AG09309 (cell line): Measurements from ENCODE around the gene LUC7L2.
"Not testable (repeated sequence)": the region's sequence is repeated elsewhere in the genome, so short reads cannot be mapped to it uniquely, and the experiment has no call there.

Source experiments
- DNase-seq: peaks from one replicate; pipeline ENCODE4 v3.0.0-alpha.2; 2010; ENCODE audit warnings: low read depth
- H3K4me3 ChIP-seq: 2 replicates; pipeline ENCODE4 v1.5.1; 2011; ENCODE audit warnings: mild to moderate bottlenecking, low read depth, low read length, moderate library complexity; ENCODE audit not compliant: control insufficient read depth
- TF ChIP-seq, protein P1 (sequence below): IDR thresholded peaks from 2 replicates; pipeline ENCODE4 v1.5.1; 2011; ENCODE audit warnings: mild to moderate bottlenecking, low read depth, low read length, inconsistent platforms; ENCODE audit not compliant: insufficient read depth, control insufficient read depth; ENCODE audit errors: missing control alignments

Gene LUC7L2

DNA sequence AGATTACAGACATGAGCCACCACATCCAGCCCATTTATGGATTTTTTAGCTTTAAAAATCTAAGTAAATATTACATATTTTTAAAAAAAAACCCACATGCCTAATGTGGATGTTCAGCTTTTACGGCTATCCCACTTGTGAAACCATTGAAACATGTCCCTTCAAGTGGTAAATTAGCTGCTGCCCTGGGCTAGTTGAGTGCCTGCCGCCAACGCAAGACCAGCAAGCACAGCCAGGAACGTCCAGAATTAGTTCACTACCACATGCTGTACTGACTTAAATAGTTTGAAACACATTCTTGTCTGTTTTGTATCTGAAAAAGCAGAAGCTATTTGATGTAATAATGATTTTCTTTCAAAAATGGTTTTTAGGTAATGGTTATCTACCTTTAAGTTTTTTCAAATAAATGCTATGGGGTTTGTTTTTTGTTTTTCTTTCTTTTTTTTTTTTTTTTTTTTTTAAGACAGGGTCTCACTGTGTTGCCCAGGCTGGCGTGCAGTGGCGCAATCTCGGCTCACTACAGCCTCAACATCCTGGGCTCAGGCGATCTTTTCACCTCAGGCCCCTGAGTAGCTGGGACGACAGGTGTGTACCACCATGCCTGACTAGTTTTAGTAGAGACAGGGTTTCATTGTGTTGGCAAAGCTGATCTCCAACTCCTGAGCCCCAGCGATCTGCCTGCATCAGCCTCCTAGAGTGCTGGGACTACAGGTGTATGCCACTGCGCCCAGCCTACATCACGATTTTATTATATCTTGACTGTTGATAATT, 66.7 kb downstream of the LUC7L2 start:
- DNase-seq = no peak
- H3K4me3 ChIP-seq = no peak overlapping the region
- TF ChIP-seq, protein P1, sequence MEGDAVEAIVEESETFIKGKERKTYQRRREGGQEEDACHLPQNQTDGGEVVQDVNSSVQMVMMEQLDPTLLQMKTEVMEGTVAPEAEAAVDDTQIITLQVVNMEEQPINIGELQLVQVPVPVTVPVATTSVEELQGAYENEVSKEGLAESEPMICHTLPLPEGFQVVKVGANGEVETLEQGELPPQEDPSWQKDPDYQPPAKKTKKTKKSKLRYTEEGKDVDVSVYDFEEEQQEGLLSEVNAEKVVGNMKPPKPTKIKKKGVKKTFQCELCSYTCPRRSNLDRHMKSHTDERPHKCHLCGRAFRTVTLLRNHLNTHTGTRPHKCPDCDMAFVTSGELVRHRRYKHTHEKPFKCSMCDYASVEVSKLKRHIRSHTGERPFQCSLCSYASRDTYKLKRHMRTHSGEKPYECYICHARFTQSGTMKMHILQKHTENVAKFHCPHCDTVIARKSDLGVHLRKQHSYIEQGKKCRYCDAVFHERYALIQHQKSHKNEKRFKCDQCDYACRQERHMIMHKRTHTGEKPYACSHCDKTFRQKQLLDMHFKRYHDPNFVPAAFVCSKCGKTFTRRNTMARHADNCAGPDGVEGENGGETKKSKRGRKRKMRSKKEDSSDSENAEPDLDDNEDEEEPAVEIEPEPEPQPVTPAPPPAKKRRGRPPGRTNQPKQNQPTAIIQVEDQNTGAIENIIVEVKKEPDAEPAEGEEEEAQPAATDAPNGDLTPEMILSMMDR = no peak

DNA sequence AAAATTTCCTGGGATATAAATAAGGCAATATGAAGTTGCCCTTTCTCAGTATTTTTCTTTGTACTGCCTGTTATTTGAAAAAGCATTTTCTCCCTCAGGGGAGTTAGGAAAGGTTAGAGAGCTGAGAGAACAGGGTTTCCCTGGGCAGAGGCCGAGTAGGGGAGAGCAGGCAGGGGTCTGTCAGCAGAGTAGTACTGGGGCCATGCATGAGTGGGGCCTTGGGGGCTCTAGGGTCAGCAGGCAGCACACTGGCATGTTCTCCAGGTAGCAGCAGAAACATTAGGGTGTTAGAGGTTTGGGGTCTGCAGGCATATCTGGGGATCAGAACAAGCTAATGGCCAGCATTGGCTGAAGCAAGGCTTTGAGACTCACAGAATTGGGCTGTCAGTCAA, 67.3 kb downstream of the LUC7L2 start:
- TF ChIP-seq, protein P1 = no peak
- no peak overlapping the region for H3K4me3 ChIP-seq
- no peak for DNase-seq

DNA sequence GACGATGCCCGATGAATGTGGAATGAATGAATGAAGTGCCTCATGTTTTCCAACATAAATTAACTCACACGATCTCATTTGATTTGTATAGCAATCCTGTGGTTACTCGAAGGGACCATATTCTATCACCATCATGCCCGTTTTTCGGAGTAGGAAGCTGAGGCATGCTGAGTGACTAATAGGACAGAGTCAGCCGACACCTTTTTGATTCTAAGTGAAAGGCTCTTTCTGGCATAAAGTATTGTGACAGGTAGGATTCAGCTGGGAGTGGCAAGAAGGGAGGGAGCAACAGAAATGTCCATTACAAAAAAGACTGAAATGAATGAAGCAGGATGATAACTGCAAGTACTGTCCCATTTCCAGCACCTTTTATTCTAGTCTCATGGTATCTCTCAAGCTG, 68.1 kb downstream of the LUC7L2 start:
- DNase-seq = no peak
- H3K4me3 ChIP-seq = no peak overlapping the region
- TF ChIP-seq, protein P1 = no peak

DNA sequence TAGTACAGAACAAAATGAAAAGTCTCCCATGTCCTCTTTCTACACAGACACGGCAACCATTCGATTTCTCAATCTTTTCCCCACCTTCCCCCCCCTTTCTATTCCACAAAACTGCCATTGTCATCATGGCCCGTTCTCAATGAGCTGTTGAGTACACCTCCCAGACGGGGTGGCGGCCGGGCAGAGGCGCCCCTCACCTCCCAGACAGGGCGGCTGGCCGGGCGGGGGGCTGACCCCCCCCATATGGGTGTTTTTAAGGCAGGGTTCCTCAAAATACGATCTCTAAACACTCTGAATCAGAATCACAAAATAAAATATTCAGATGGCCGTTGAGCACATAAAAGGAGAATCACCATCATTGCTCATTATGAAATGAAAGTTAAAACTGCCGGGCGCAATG, 70.0 kb downstream of the LUC7L2 start:
- not testable (repeated sequence) for H3K4me3 ChIP-seq, DNase-seq

DNA sequence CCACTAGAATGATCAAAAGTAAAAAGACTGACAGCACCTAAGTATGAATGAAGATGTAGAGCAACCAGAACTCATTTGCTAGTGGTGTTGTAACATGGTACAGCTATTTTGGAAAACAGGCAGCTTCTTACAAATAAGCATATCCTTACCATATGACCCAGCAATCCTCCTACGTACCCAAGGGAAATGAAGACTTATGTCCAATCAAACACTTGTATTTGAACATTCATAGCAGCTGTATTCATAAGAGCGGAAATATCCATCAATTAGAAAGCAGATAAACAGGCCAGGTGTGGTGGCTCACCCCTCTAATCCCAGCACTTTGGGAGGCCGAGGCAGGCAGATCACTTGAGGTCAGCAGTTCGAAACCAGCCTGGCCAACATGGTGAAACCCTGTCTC, 70.7 kb downstream of the LUC7L2 start:
- no peak for DNase-seq
- TF ChIP-seq, protein P1 = no peak
- H3K4me3 ChIP-seq = no peak overlapping the region

DNA sequence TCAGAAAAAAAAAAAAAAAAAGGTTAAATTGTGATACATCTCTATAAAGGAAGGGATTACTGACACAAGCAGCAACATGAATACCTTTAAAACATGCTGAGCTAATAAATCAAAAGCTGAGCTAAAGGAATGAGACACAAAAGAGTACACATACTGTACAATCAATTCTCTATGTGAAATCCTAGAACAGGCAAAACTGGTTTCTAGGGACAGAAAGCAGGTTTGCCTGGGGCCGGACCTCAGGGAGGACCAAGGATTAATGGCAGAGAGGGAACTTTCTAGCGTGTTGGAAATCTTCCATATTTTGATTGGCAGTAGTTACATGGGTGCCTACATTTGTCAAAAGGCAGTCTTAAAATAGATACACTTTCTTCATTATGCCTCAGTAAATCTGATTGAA, 71.3 kb downstream of the LUC7L2 start:
- DNase-seq = no peak
- TF ChIP-seq, protein P1 = no peak
- H3K4me3 ChIP-seq = no peak overlapping the region

DNA sequence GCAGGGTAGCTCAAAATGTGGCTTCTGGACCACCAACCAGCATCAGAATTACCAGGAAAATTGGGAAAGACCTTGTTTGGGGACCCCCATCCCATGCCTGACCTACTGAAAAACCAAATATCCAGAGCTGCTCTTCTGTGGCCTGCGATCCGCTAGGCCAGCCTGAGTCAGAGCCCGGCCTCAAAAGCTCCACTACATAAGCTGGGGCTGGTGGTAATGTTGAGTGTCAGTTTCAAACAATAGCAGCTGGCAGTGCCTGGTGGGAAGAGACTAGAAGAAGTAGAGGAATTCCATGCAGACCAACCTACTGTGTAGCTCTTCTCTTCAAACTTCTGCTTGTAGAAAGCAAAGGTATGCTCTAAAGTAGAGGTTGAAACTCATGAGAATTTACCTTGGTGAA, 71.8 kb downstream of the LUC7L2 start:
- TF ChIP-seq, protein P1 = no peak
- no peak overlapping the region for H3K4me3 ChIP-seq
- no peak for DNase-seq
